Muscle of arm (tissue), 12 donors: ENCODE measurements around the gene DOCK1. TPM values are rescaled to one million over a fixed set of nuclear protein-coding genes. Genes with fewer than 3 reads are reported as not detected.
"Not testable (repeated sequence)": the region's sequence is repeated elsewhere in the genome, so short reads cannot be mapped to it uniquely, and the experiment has no call there.

Experiments
- DNase-seq: peaks from one replicate; pipeline ENCODE4 v3.0.0-alpha.2; 2013
- polyA plus RNA-seq, 12 donors: library from polyadenylated mRNA; unstranded; fragments of 120-200 nt; gene quantifications; one replicate each; pipeline ENCODE4 v1.2.1, GENCODE V29; 2013; ENCODE audit not compliant: insufficient read length in 12 of 12

DOCK1 gene
- polyA plus RNA-seq, 12 donors = 17.7 to 53.4 (median 34.0) TPM; not detected in 1

DNA sequence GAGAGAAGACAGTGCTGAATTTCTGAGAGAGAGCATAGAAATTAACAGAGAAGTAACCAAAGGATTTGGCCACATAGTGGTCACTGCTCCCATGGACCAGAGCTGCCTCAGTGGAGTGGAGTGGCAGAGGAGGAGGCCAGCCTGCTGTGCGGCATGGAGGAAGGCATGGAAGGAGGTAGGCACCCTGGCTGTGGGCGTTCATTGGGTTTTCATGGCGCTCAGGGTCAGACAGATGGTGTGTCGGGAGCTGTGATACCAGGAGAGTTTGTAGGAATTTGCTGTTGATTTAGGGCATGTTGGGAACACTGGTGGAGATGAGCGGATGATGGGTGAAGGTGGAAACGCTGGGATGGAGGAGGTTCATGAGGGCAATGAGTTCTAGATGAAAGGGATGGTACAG lies 370.0 kb downstream of the DOCK1 start:
- DNase-seq = no peak

GRCh38 chr10:127275793-127276450 lies 370.7 kb downstream of the DOCK1 start:
- no peak for DNase-seq

- no peak for DNase-seq
Observed at GRCh38 chr10:127276794-127277462, 371.7 kb downstream of the DOCK1 start.

GRCh38 chr10:127278001-127278400 lies 372.8 kb downstream of the DOCK1 start:
- no peak for DNase-seq

DNA sequence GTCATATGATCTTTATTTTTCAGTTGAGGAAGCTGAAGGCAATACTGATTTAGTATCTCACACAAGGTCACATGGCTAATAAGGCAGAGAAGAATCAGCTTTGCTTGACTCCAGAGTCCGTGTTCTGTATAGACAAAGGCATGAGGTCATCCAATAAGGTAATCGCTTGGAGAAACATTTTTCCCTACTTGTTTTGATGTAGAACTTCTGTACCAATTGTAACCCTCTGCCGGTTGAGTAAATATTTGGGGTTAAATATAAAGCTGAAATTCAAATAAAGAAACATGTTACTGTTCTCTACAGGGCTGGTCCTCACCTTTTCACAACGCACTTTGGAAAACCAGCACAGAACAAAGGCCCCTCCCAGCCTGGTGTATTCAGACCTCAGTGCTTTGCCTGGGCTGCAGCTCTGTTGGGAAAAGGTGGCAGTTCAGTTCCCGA lies 374.1 kb downstream of the DOCK1 start:
- DNase-seq = no peak

DNA sequence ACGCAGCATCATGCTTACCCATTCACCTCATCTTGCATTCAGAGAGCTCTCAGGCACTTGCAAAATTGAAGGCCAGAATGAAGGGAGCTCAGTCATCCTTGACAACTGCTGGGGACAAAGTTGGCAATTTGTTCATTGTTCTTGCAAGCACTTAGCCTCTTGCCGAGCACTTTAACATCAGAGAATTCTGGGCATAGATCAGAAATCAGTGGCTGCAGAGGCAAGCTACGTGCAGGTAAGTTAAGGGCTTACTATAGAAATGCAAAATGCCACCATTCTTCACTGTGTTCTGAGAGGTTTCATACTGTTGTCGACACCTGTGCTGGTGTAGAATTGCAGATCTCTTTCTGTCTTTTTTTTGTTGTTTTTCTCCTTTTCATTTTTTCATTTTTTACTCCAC lies 375.2 kb downstream of the DOCK1 start:
- DNase-seq = no peak

DNA sequence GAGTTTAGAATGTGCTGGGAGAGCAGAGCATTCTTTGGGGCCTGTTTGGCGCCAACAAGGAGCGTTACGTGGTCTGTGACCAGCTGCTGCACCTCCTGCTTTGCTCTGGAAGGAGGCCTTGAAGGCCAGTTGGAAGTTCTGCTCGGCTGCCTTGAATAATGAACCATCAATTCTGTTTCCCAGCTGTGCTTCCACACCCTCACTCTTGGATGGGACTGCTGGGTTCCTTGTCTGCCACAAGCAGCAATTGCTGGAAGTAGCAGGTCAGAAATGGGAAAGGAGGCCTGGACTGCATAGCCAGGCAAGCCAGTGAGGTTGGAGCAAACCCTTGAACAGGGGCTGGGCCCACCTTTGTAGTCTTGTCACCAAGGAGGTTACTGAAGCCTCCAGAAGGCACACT lies 377.8 kb downstream of the DOCK1 start:
- peak; percentile 39 for DNase-seq

DNA sequence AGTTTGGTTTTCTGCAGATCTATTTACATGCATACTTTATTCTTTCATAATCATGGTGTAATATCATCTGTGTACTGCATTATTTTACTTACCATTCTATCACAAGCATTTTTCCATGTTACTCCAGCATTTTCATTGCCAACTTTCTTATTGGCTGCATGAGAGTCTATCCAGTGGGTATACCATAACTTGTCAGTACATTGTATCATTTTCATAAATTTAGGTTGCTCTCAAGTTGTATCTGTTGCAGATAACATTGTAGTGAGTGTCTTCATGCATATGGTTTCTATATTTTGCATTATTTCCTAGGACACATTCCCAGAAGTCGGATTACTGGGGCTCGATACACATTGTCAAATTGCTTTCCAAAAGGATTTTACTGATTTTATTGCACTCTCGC lies 378.3 kb downstream of the DOCK1 start:
- no peak for DNase-seq

DNA sequence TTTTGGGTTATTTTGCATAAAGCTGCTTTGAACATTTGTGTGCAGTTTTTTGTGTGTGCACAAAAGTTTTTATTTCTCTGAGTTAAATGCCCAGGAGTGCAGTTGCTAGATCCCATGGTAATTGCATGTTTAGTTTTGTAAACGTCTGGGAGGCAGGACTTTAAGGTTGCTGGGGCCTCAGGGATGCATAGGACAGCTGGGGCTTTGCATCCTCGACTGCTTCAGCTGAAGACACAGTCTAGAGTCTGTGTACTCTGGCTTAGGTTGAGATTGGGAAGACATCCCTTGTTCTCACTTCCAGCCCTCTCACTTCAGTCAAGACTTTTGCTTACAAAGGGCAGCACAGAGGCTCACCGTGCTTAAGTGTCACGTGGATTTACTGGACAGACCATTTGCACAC lies 385.6 kb downstream of the DOCK1 start:
- DNase-seq = no peak

DNA sequence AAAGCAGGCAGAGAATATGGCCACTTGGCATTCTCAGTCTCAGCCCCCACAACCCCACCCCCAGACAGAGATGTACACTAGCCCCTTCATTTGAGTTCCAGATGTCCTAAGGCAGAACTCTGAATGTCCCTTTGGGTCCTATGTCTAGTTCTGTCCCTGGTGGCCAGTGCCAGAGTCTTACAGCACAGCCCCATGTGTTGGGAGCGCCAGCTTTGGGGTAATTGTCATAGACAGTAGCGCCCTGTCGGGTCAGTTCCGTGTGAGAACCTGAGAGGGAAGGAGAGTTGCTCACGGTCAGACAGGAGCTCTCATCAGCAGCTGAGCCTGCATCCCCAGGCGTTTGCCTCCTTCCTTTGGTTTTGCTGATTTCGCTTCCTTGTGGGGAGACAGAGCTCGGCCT lies 386.1 kb downstream of the DOCK1 start:
- DNase-seq = no peak

- no peak for DNase-seq
Observed at GRCh38 chr10:127292888-127293287, 387.7 kb downstream of the DOCK1 start.

DNA sequence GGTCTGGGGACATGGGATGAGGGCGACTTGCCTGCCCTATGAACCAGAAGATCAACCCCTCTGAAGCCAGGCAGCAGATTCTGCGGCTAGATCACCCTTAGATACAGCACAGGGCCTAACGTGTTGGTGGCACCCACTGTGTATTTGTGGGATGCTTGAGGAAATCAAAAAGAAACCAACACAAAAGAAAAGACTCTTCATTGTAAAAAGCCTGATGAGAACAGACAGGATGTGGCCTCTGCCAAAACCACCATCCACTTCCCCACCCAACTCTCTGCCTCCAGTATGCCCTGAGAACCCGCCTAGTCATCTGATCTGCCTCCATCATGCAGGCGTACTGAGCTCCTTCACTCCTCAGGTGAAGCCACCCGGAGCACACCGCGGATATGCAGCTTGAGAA lies 388.4 kb downstream of the DOCK1 start:
- no peak for DNase-seq

- no peak for DNase-seq
Observed at GRCh38 chr10:127296696-127297095, 391.5 kb downstream of the DOCK1 start.

- DNase-seq = no peak
Observed at GRCh38 chr10:127298381-127298780, 393.2 kb downstream of the DOCK1 start.

DNA sequence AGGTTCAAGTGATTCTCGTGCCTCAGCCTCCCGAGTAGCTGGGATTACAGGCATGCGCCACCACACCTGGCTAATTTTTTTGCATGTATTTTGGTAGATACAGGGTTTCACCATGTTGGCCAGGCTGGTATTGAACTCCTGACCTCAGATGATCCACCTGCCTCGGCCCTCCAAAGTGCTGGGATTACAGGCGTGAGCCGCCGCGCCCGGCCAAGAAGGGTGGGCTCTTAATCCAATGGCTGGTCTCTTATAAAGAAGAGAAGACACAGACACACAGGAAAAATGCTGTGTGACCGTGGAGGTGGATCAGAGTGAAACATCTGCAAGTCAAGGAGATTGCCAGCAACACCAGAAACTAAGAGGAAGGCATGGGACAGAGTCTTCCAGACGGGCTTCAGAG lies 394.0 kb downstream of the DOCK1 start:
- not testable (repeated sequence) for DNase-seq

DNA sequence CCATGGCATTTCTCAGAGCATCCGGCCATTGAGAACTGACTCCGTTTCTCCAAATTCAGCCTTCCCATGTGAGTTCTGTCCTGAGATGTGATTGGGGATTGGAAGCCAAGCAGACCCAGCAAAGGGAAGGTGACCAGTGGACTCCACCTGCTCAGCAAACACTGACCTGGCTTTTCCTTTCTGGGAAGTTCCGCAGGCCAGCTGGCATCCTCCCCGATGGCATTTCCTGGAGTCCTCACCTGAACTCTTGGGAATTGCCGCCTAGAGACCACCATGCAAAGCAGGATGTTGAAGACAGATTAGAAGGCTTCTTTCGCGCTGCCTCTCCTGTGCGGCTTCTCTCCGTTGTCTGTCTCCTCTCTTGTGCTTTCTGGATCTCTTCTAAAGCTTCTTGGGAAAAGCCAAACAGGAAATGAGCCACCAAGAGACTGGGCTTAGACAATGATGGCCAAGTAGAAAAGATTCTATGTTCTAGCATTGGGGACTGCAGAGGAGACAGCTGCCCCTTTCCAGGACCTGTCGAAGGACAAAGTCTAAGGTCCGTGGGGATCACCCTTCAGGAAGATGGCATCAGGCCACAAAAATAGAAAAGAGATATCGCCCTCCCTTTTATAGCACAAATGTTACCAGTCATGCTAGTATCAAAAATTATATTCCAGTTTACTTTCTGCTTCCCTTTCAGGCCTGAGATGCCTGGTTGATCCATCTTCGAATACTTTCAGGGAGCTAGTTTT lies 394.9 kb downstream of the DOCK1 start:
- no peak for DNase-seq

- no peak for DNase-seq
Observed at GRCh38 chr10:127300868-127301321, 395.7 kb downstream of the DOCK1 start.

DNA sequence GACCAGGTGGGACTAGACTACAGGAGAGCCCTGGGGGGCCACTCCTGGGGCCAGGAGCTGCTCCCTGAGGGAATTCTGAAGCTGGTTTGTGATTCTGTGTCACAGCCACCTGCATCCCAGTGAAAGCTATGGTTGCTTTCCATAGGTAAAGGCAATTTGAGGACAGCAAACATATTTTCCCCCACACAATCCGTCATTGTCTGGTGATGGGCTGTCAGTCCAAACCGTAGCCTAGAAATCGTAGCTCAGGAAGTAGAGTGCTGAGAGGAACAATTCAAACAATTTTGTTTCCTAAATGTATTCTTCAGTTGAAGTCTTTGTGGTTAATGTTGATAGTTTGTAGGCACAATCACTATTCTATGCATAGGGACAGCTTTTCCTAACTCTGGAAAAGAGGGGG lies 397.1 kb downstream of the DOCK1 start:
- no peak for DNase-seq

DNA sequence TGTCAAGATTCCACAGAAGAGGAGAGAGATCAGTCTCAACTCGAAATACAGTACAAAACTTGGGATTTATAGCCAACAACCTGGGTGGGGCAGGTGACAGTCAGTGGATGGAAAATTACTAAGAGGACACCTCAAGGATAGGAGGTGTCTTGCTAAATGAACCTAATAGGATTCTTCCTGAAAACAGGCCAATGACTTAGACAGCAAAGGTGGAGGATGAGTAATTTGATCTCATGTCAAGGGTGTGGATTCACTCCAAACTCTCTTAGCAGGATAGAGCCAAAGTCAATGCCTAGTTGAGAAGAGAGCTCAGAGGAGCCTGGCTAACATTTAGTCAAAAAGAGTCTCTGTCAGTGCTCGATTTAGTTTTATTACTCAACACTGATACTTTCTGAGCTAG lies 397.9 kb downstream of the DOCK1 start:
- DNase-seq = no peak

- no peak for DNase-seq
Observed at GRCh38 chr10:127303746-127304145, 398.5 kb downstream of the DOCK1 start.

DNA sequence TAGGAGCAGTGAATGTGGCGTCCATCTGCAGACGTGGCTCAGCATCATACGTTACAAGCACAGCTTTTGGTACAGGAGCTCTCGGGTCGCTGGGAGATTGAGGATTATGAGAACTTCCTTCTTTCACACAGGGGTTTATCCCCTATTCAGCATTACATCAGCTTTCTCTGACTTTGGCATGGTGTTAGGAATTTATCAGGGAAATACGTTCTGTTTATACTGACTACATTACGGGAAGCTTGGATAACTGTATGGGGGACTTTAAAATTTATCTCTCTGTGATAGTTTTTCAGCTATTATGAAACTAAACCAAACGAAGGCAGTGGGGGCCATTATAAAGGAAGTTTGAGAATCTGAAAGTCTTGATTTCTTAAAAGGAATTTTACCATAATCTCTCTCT lies 401.3 kb downstream of the DOCK1 start:
- no peak for DNase-seq

- DNase-seq = no peak
Observed at GRCh38 chr10:127307338-127307737, 402.1 kb downstream of the DOCK1 start.

DNA sequence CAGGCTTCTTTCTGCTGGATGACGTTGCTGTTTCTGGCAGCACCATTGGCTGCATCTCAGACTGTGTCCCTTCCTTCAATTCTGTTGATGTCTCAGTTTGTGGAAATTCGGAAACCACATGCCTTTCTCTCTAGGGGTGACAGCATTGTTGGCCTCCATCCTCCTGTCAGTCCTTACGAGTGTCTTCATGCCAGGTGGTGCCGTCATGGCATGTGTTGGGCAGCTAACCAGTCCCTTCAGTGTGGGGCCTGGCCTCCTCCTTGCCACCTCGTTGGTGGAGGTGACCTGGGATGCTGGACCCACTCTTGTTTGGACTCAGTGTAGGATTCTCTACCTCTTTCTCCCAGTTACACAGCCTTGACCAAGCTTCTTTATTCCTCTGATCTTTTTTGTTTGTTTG lies 402.8 kb downstream of the DOCK1 start:
- no peak for DNase-seq
